HCT116 (cell line): ENCODE data around the gene LRCH4. TPM values are rescaled to one million over a fixed set of nuclear protein-coding genes. Genes with fewer than 3 reads are reported as not detected.

Source experiments
- ATAC-seq: fragments of 200-7000 bp; cut with Tn5 transposase; 2 replicates; pipeline ENCODE4 v1.9.1; 2020; ENCODE audit warnings: mild to moderate bottlenecking, moderate library complexity
- BruUV-seq: library from RNA; stranded (reverse); fragments of 400-500 nt; replicated peaks from 2 replicates; lab custom pipeline; 2021; lab: Mats Ljungman, UMichigan
- CTCF ChIA-PET: fragments of 300-600 bp; sonication (Branson Sonifier 250); formaldehyde crosslinking; loops from one replicate; lab custom pipeline; 2021; ENCODE audit warnings: antibody characterized with exemption; lab: Charles Lee
- POLR2A ChIA-PET: fragments of 300-600, 350-600 bp; sonication (Branson Sonifier 250); formaldehyde crosslinking; loops from one replicate; lab custom pipeline; 2021; ENCODE audit warnings: antibody characterized with exemption; lab: Charles Lee
- RAD21 ChIA-PET, 2 experiments: fragments of 300-600 bp; sonication (Branson Sonifier 250); formaldehyde crosslinking; loops; one replicate each; lab custom pipeline; 2023; ENCODE audit warnings: low total read pairs in 2 of 2; ENCODE audit not compliant: uncharacterized antibody in 2 of 2, unreplicated experiment in 2 of 2, low non-redundant PET in 1 of 2; lab: Charles Lee
- DNase-seq: peaks from one replicate; pipeline ENCODE4 v3.0.0-alpha.2; 2010; ENCODE audit warnings: low read depth, low spot score
- H2AFZ ChIP-seq: fragments of 200-600 bp; shearing (Covaris generic), sonication (generic); 2 replicates; pipeline ENCODE4 v1.6.1; 2017; ENCODE audit warnings: low read depth, mixed run types, mixed read lengths, antibody characterized with exemption, low read length; ENCODE audit not compliant: poor library complexity, severe bottlenecking
- H3K27ac ChIP-seq: 2 replicates; pipeline ENCODE4 v1.5.1; 2012; ENCODE audit warnings: low read depth, low read length
- H3K27me3 ChIP-seq: fragments of 200-600 bp; sonication (generic); 2 replicates; pipeline ENCODE4 v1.6.1; 2016; ENCODE audit warnings: mixed run types, low read length, mixed read lengths; ENCODE audit not compliant: insufficient read depth
- H3K36me3 ChIP-seq, 2 experiments: fragments of 200-500 bp in 1 of 2; fragments of 200-600 bp in 1 of 2; sonication (Bioruptor generic) in 1 of 2; sonication (generic) in 1 of 2; 2 replicates each; pipeline versions ENCODE4 v1.5.1 to v1.6.1; 2014 to 2016; ENCODE audit warnings: low read length in 2 of 2, inconsistent platforms in 1 of 2, mixed read lengths in 1 of 2, mixed run types in 1 of 2; ENCODE audit not compliant: insufficient read depth in 2 of 2, control insufficient read depth in 1 of 2
- H3K4me1 ChIP-seq, 2 experiments: fragments of 200-600 bp in 1 of 2; sonication (generic) in 1 of 2; 2 replicates each; pipeline versions ENCODE4 v1.5.1 to v1.6.1; 2012 to 2017; ENCODE audit warnings: low read length in 2 of 2, inconsistent platforms in 1 of 2, mild to moderate bottlenecking in 1 of 2, mixed read lengths in 1 of 2, mixed run types in 1 of 2, moderate library complexity in 1 of 2; ENCODE audit not compliant: insufficient read depth in 2 of 2, control insufficient read depth in 1 of 2
- H3K4me2 ChIP-seq: fragments of 200-600 bp; sonication (generic); 2 replicates; pipeline ENCODE4 v1.6.1; 2017; ENCODE audit warnings: mixed run types, low read length, mixed read lengths
- H3K4me3 ChIP-seq, 2 experiments: fragments of 200-600 bp in 1 of 2; sonication (generic) in 1 of 2; replicated peaks in 1 of 2; 2 replicates each; pipeline ENCODE4 v1.5.1; 2011 to 2016; ENCODE audit warnings: low read length in 2 of 2, control low read depth in 1 of 2, low read depth in 1 of 2, mild to moderate bottlenecking in 1 of 2, mixed read lengths in 1 of 2, mixed run types in 1 of 2
- H3K79me2 ChIP-seq: fragments of 200-600 bp; sonication (generic); 2 replicates; pipeline ENCODE4 v1.6.1; 2017; ENCODE audit warnings: mild to moderate bottlenecking, mixed run types, low read length, moderate library complexity, mixed read lengths; ENCODE audit not compliant: insufficient read depth
- H3K9ac ChIP-seq: fragments of 200-600 bp; sonication (generic); 2 replicates; pipeline ENCODE4 v1.6.1; 2016; ENCODE audit warnings: low read length, mixed read lengths
- H3K9me2 ChIP-seq: fragments of 200-600 bp; sonication (generic), shearing (Covaris generic); 2 replicates; pipeline ENCODE4 v1.6.1; 2017; ENCODE audit warnings: mixed run types, mild to moderate bottlenecking, moderate library complexity; ENCODE audit not compliant: insufficient read depth
- H3K9me3 ChIP-seq, 2 experiments: fragments of 200-500 bp in 1 of 2; fragments of 200-600 bp in 1 of 2; sonication (Bioruptor generic) in 1 of 2; sonication (generic) in 1 of 2; 2 replicates each; pipeline ENCODE4 v1.6.1; 2014 to 2017; ENCODE audit warnings: low read length in 2 of 2, mixed read lengths in 2 of 2, inconsistent platforms in 1 of 2, low read depth in 1 of 2, mild to moderate bottlenecking in 1 of 2, mixed run types in 1 of 2, moderate library complexity in 1 of 2; ENCODE audit not compliant: control insufficient read depth in 1 of 2, insufficient read depth in 1 of 2
- H4K20me1 ChIP-seq: fragments of 200-600 bp; sonication (generic), shearing (Covaris generic); 2 replicates; pipeline ENCODE4 v1.6.1; 2017; ENCODE audit warnings: mixed run types, mild to moderate bottlenecking, moderate library complexity; ENCODE audit not compliant: insufficient read depth
- ATF3 ChIP-seq: IDR thresholded peaks from 2 replicates; pipeline ENCODE4 v1.6.1; 2012
- CEBPB ChIP-seq: IDR thresholded peaks from 2 replicates; pipeline ENCODE4 v1.6.1; 2012; ENCODE audit warnings: low read depth
- MAX ChIP-seq: IDR thresholded peaks from 2 replicates; pipeline ENCODE4 v1.6.1; 2012
- ZBTB33 ChIP-seq: IDR thresholded peaks from 2 replicates; pipeline ENCODE4 v1.6.1; 2011; ENCODE audit warnings: mild to moderate bottlenecking, low read length, moderate library complexity; ENCODE audit not compliant: insufficient replicate concordance; ENCODE audit errors: extremely low read depth
- ZFX ChIP-seq: fragments of 450-650 bp; IDR thresholded peaks from 2 replicates; pipeline ENCODE4 v1.6.1; 2017
- intact Hi-C: fragments of 100-400 bp; cut with micrococcal nuclease; formaldehyde crosslinking; loops from 2 replicates; pipeline ENCODE4 v1.10.0; 2022
- total RNA-seq: library from RNA; stranded (reverse); gene quantifications from one replicate; pipeline ENCODE4 v1.2.1, GENCODE V29; 2021; ENCODE audit not compliant: unreplicated experiment

The LRCH4 gene
- total RNA-seq, 1 experiment from 2014 or later: 47.9 TPM

- Histone ChIP-seq H3K9me3 (no peaks in the 10 kb centered on the region), H3K4me1 (peaks cover 0 to 17% of the 10 kb centered on the region in 2 experiments; a peak in 3 of 4 replicates), H3K9me2 (no peaks in the 10 kb centered on the region), H3K4me3 (peak overlapping the region; percentile 18 to 89), H3K79me2 (peaks cover 5% of the 10 kb centered on the region; the same call in 1 of the 2 replicates), H3K36me3 (no peaks in the 10 kb centered on the region), H3K9ac (peak overlapping the region; percentile 96; the same call in 1 of the 2 replicates), H3K4me2 (peak overlapping the region; percentile 100), H3K27ac (no peak overlapping the region), H3K27me3 (no peaks in the 10 kb centered on the region), H2AFZ (no peak overlapping the region), H4K20me1 (no peaks in the 10 kb centered on the region)
- no peak for DNase-seq
- intact Hi-C loops: no loop called here
- no TSS peak for BruUV-seq
- POLR2A ChIA-PET: interaction anchor here (0.7 to 1.2 kb wide), 3 partner anchors 14 to 1655 kb away, joined by 3 to 6 read pairs (median 3); partner anchors contain the start of gene MOSPD3
- ATAC-seq: no peak
- no peak for TF ChIP-seq ZBTB33
- TF ChIP-seq MAX: no peak
- no peak for TF ChIP-seq ATF3
- no peak for TF ChIP-seq ZFX
- no peak for TF ChIP-seq CEBPB
- TF ChIP-seq, all 23 proteins: peak for 0
- RAD21 ChIA-PET: interaction anchor here in 1 of 2 experiments (1.3 kb wide), 1 partner anchor 14 kb away, joined by 3 read pairs; the partner anchor contains the start of gene MOSPD3
- CTCF ChIA-PET: interaction anchor here (1.2 kb wide), 1 partner anchor 9 kb away, joined by 3 read pairs; no protein-coding TSS in a partner anchor
These were observed 40.1 kb upstream of the LRCH4 start for GRCh38 chr7:100626055-100626454.
